Heart left ventricle (tissue), 13 donors: ENCODE measurements around the gene TPRG1L.

Experiments
- CTCF ChIP-seq, 12 donors: fragments of 200-600 bp; sonication (generic) in 4 of 12; IDR thresholded peaks; one replicate each; pipeline versions ENCODE4 v1.5.0 to v1.8.0; 2018 to 2022; ENCODE audit warnings: antibody characterized with exemption in 12 of 12, mild to moderate bottlenecking in 5 of 12
- POLR2A ChIP-seq, 2 donors: fragments of 450-650 bp; IDR thresholded peaks; one replicate each; pipeline ENCODE4 v1.6.1; 2017; ENCODE audit warnings: antibody characterized with exemption in 2 of 2, mild to moderate bottlenecking in 2 of 2, moderate library complexity in 2 of 2
- donor health status: ischemic (EF 13 %, LVEDD 7.1; RV severe dilation, severe dysfunction).
- donor health status: DM: no; HTN: yes; CAD: no.
- donor health status: DM: no; HTN: no; CAD: no.
- donor health status: ischemic (EF 25% LVEDD 6.9; RV normal size, moderate dysfunction).
- donor health status: ischemic (EF 25% LVEDD 5.7; RV mildly dilated, moderate dysfunction).
- donor health status: ischemic (EF 35%, LVEDD 5.7; RV mildly dilated, moderate dysfunction).
- donor health status: nonischemic (EF 11% LVEDD 7.7; RV severe dilation, severe dysfunction).
- donor health status: DM: yes; HTN: yes; CAD: no.
- donor health status: PGD.
- donor health status: ischemic (EF 29% LVEDD 5.4; RV normal size, mild dysfunction).
- donor health status: nonischemic (EF 23%, LVEDD 6.1; RV moderate dilation, normal function).

- no peak for TF ChIP-seq CTCF (IDR thresholded peaks at IDR 0.05)
- TF ChIP-seq POLR2A (IDR thresholded peaks at IDR 0.05) = no peak
Observed at GRCh38 chr1:3575993-3576392, 48.8 kb upstream of the TPRG1L start.
